ENCODE results near the gene GLE1.
A peak's percentile ranks its signal among the peaks of the same experiment; 100 is the strongest.
"Not testable (repeated sequence)": the region's sequence is repeated elsewhere in the genome, so short reads cannot be mapped to it uniquely, and the experiment has no call there.

Gene GLE1

GRCh38 chr9:128495296-128495695 lies 9.2 kb upstream of the GLE1 start:
- in situ Hi-C loops (cut with HindIII; ENCODE audit: low sequenced_read_pairs): no loop called here
- no peak overlapping the region for H3K4me3 ChIP-seq (ENCODE audit: low read depth, low read length)
- TF ChIP-seq CTCF (IDR thresholded peaks at IDR 0.05; ENCODE audit: low read depth, low read length): no peak
- DNase-seq (ENCODE audit: low read depth, low spot score): no peak

GRCh38 chr9:128495804-128496417 lies 8.6 kb upstream of the GLE1 start:
- no peak overlapping the region for H3K4me3 ChIP-seq (ENCODE audit: low read depth, low read length)
- in situ Hi-C loops (cut with HindIII; ENCODE audit: low sequenced_read_pairs): no loop called here
- DNase-seq (ENCODE audit: low read depth, low spot score): no peak
- TF ChIP-seq CTCF (IDR thresholded peaks at IDR 0.05; ENCODE audit: low read depth, low read length): no peak

DNA sequence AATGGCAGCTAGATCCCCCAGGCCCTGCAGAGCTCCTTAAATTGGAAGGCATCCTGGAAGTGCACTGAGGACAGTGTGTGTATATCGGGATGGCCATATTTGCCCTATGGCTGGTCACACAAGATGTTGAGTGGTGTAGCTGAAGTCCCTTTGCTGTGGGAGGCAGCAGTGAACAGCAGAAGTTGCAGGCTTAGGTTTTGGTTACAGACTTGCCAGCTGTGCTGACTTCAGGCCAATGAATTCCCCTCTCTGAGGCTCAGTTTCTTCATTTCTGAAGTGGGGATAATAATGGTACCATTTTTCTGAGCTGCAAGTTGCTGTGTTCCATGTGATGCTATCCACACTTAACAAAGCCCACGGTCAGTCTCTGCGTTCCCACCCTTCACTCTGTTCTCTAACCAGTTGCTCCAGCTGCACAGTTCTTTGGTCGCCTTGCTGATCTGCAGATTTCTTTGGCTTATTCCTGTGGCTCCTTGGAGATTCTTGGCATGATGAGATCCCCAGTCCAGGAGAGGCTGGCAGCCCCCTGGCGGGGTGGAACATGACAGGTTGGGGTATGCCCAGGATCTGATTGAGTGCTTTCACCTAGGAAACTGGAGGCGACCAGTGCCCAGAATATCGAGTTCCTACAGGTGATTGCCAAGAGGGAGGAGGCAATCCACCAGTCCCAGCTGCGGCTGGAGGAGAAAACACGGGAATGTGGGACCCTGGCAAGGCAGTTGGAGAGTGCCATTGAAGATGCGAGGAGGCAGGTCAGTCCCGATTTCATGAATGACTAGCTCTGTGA lies 6.5 kb upstream of the GLE1 start:
- TF ChIP-seq CTCF (IDR thresholded peaks at IDR 0.05; ENCODE audit: low read depth, low read length): no peak
- H3K4me3 ChIP-seq (ENCODE audit: low read depth, low read length): no peak overlapping the region
- DNase-seq (ENCODE audit: low read depth, low spot score): no peak
- in situ Hi-C loops (cut with HindIII; ENCODE audit: low sequenced_read_pairs): no loop called here

DNA sequence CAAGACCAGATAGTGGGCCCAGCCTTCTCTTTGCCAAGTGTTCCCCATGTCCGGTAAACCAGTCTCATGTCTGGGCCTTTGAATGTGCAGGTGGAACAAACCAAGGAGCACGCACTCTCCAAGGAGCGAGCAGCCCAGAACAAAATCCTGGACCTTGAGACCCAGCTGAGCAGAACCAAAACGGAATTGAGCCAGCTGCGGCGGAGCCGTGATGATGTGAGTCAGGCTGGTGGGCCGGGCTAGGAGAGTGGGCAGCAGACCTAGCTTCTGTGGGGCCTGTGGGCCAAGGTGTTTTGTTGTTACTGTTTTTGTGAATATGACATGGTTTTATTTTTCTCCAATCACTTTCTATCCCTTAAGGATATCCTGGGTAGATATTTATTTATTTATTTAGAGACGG lies 5.6 kb upstream of the GLE1 start:
- H3K4me3 ChIP-seq (ENCODE audit: low read depth, low read length): no peak overlapping the region
- TF ChIP-seq CTCF (IDR thresholded peaks at IDR 0.05; ENCODE audit: low read depth, low read length): no peak
- no peak for DNase-seq (ENCODE audit: low read depth, low spot score)
- in situ Hi-C loops (cut with HindIII; ENCODE audit: low sequenced_read_pairs): no loop called here

DNA sequence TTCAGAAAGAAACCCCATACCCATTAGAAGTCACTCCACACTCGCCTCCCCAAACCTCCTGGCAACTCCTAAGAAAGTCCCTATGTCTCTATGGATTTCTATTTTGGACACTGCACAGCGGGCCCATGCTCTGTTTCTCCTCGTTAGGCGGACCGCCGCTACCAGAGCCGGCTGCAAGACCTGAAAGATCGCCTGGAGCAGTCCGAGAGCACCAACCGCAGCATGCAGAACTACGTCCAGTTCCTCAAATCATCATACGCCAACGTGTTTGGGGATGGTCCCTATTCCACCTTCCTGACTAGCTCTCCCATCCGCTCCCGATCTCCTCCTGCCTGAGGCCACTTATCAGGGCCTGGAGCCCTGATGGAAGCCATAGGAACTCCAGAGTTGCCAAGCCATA lies 4.6 kb upstream of the GLE1 start:
- DNase-seq (ENCODE audit: low read depth, low spot score): no peak
- no peak overlapping the region for H3K4me3 ChIP-seq (ENCODE audit: low read depth, low read length)
- no peak for TF ChIP-seq CTCF (IDR thresholded peaks at IDR 0.05; ENCODE audit: low read depth, low read length)
- in situ Hi-C loops (cut with HindIII; ENCODE audit: low sequenced_read_pairs): no loop called here

- DNase-seq (ENCODE audit: low read depth, low spot score); H3K4me3 ChIP-seq (ENCODE audit: low read depth, low read length); in situ Hi-C loops (cut with HindIII; ENCODE audit: low sequenced_read_pairs): not testable (repeated sequence)
These were observed 1.1 kb upstream of the GLE1 start for GRCh38 chr9:128503415-128503825.

- TF ChIP-seq CTCF (IDR thresholded peaks at IDR 0.05; ENCODE audit: low read depth, low read length): no peak
- DNase-seq (ENCODE audit: low read depth, low spot score): no peak
- H3K4me3 ChIP-seq (ENCODE audit: low read depth, low read length): peak overlapping the region; percentile 96
- in situ Hi-C loops (cut with HindIII; ENCODE audit: low sequenced_read_pairs): no loop called here
These were observed 649 bp upstream of the GLE1 start for GRCh38 chr9:128503870-128504269.

Measured in astrocyte of the spinal cord (primary cell).